ENCODE results near the gene INPP5J. TPM values are rescaled to one million over a fixed set of nuclear protein-coding genes. Genes with fewer than 3 reads are reported as not detected.
A peak's percentile ranks its signal among the peaks of the same experiment; 100 is the strongest.

INPP5J gene
- total and polyA plus RNA-seq, 10 of the 15 experiments (the other 5 are each of a cell fraction or from before 2014, with no cell fraction given): 0.18 to 2.8 (median 1.5) TPM; not detected in 1

DNA sequence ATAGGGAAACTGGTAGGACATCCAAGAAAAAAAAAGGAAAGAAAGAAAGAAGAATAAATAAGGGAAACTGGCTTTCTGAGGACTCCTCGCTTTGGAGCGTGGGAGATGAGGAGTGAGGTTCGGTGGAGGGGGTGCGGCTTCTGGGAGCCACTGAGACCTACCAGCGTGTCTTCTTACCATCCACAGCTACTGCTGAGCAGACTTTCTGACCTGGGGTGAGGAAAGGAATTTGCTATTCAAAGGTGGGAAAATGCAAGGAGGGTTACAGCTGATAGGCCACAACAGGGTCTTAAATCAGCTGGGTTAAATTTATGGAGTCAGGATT is 14.9 kb upstream of the INPP5J start:
- no peak overlapping the region for H3K27ac ChIP-seq (ENCODE audit: control insufficient read depth, insufficient read depth)
- RAD21 ChIA-PET (ENCODE audit: unreplicated experiment): interaction anchor here (0.8 to 2.1 kb wide), 7 partner anchors 23 to 498 kb away, joined by 3 to 6 read pairs (median 3); no protein-coding TSS in a partner anchor
- CTCF ChIA-PET: interaction anchor here (0.8 to 3.4 kb wide), 17 partner anchors 12 to 473 kb away, joined by 3 to 19 read pairs (median 6); partner anchors contain the start of genes LIMK2 and SLC35E4
- peak overlapping the region; percentile 54 for H3K4me3 ChIP-seq
- H3K9ac ChIP-seq (ENCODE audit: control insufficient read depth, insufficient read depth, low read length): peak overlapping the region; percentile 3; the same call in 1 of the 2 replicates
- in situ Hi-C loops (cut with MboI) (no loop called here), intact Hi-C loops (cut with micrococcal nuclease; ENCODE audit: unreplicated experiment) (loop anchor here (2.0 to 5.0 kb wide), 2 partner anchors 123 to 164 kb away; no protein-coding TSS in a partner anchor)
- FAIRE-seq (no peak), DNase-seq (ENCODE audit: low read depth, low spot score) (no peak), ATAC-seq (peak; percentile 49)
- no peaks in the 10 kb centered on the region for H3K9me3 ChIP-seq (replicated peaks; ENCODE audit: control insufficient read depth, insufficient read depth, low read length)
- no peaks in the 10 kb centered on the region for H3K27me3 ChIP-seq (replicated peaks in 1 of 2; ENCODE audit: control insufficient read depth in 2 of 2, insufficient read depth in 2 of 2, low read length in 1 of 2)
- WGBS (ENCODE audit: insufficient coverage, insufficient replicate concordance, low lambda C conversion rate, missing lambda C conversion rate): 3% methylated on average over 5 of the region's 5 CpGs
- no TSS peak for BruUV-seq (replicated peaks)
- H3K79me2 ChIP-seq (ENCODE audit: control insufficient read depth, insufficient read depth, low read length): no peaks in the 10 kb centered on the region
- SMC1A ChIA-PET (ENCODE audit: uncharacterized antibody, unreplicated experiment): interaction anchor here (0.7 to 2.1 kb wide), 7 partner anchors 12 to 207 kb away, joined by 3 to 9 read pairs (median 6); no protein-coding TSS in a partner anchor
- H3K4me1 ChIP-seq (ENCODE audit: control insufficient read depth, insufficient read depth, low read length): no peaks in the 10 kb centered on the region; the same call in 1 of the 2 replicates
- peak overlapping the region; percentile 58 for H2AFZ ChIP-seq (ENCODE audit: control insufficient read depth, low read depth, low read length)
- TF ChIP-seq MTA3 (IDR thresholded peaks at IDR 0.05; ENCODE audit: borderline replicate concordance, low read length) (no peak), BACH1 (IDR thresholded peaks at IDR 0.05; ENCODE audit: borderline replicate concordance) (no peak), BCL11A (IDR thresholded peaks at IDR 0.05; ENCODE audit: low read depth, low read length) (no peak), ZNF217 (IDR thresholded peaks at IDR 0.05) (no peak), SRF (IDR thresholded peaks at IDR 0.05; ENCODE audit: low read depth in 2 of 2, low read length in 2 of 2) (no peak), NRF1 (conservative IDR thresholded peaks at IDR 0.05; ENCODE audit: low read depth, low read length) (no peak), CHD1 (IDR thresholded peaks at IDR 0.05; ENCODE audit: low read depth, low read length) (no peak), FOXM1 (IDR thresholded peaks at IDR 0.05; ENCODE audit: low read depth, low read length) (no peak)
- TF ChIP-seq, protein P1, sequence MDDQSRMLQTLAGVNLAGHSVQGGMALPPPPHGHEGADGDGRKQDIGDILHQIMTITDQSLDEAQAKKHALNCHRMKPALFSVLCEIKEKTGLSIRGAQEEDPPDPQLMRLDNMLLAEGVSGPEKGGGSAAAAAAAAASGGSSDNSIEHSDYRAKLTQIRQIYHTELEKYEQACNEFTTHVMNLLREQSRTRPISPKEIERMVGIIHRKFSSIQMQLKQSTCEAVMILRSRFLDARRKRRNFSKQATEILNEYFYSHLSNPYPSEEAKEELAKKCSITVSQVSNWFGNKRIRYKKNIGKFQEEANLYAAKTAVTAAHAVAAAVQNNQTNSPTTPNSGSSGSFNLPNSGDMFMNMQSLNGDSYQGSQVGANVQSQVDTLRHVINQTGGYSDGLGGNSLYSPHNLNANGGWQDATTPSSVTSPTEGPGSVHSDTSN (IDR thresholded peaks at IDR 0.05; ENCODE audit: insufficient replicate concordance, low read depth, low read length): no peak
- TF ChIP-seq, protein P2, sequence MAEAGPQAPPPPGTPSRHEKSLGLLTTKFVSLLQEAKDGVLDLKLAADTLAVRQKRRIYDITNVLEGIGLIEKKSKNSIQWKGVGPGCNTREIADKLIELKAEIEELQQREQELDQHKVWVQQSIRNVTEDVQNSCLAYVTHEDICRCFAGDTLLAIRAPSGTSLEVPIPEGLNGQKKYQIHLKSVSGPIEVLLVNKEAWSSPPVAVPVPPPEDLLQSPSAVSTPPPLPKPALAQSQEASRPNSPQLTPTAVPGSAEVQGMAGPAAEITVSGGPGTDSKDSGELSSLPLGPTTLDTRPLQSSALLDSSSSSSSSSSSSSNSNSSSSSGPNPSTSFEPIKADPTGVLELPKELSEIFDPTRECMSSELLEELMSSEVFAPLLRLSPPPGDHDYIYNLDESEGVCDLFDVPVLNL (IDR thresholded peaks at IDR 0.05; ENCODE audit: low read depth, low read length): no peak
- TF ChIP-seq, protein P3, sequence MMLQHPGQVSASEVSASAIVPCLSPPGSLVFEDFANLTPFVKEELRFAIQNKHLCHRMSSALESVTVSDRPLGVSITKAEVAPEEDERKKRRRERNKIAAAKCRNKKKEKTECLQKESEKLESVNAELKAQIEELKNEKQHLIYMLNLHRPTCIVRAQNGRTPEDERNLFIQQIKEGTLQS (IDR thresholded peaks at IDR 0.05; ENCODE audit: borderline replicate concordance, extremely low read depth, low read depth, low read length): no peak
- TF ChIP-seq, protein P4, sequence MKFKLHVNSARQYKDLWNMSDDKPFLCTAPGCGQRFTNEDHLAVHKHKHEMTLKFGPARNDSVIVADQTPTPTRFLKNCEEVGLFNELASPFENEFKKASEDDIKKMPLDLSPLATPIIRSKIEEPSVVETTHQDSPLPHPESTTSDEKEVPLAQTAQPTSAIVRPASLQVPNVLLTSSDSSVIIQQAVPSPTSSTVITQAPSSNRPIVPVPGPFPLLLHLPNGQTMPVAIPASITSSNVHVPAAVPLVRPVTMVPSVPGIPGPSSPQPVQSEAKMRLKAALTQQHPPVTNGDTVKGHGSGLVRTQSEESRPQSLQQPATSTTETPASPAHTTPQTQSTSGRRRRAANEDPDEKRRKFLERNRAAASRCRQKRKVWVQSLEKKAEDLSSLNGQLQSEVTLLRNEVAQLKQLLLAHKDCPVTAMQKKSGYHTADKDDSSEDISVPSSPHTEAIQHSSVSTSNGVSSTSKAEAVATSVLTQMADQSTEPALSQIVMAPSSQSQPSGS (IDR thresholded peaks at IDR 0.05; ENCODE audit: low read length): no peak
- POLR2A ChIA-PET: interaction anchor here (0.6 to 1.0 kb wide), 2 partner anchors 123 to 161 kb away, joined by 3 to 7 read pairs; no protein-coding TSS in a partner anchor
- peak overlapping the region; percentile 75 for H3K4me2 ChIP-seq (ENCODE audit: control insufficient read depth, insufficient read depth)
- H3K36me3 ChIP-seq (ENCODE audit: control insufficient read depth in 2 of 2, insufficient read depth in 2 of 2, low read length in 1 of 2): no peaks in the 10 kb centered on the region
- H4K20me1 ChIP-seq (ENCODE audit: control insufficient read depth, insufficient read depth): no peaks in the 10 kb centered on the region

All from GM12878 (cell line).